Prostate gland (tissue), 2 donors: ENCODE results near the gene TMEM174.

Experiments
- POLR2A ChIP-seq: fragments of 450-650 bp; IDR thresholded peaks from one replicate; pipeline ENCODE4 v1.6.1; 2016; ENCODE audit warnings: antibody characterized with exemption, mild to moderate bottlenecking
- TF ChIP-seq, protein P1 (sequence below), 4 experiments: fragments of 200-600 bp in 2 of 4; fragments of 450-650 bp in 2 of 4; sonication (generic) in 2 of 4; IDR thresholded peaks; 1 replicate in 3 of 4; 2 replicates in 1 of 4; pipeline ENCODE4 v1.5.1; 2016 to 2019; ENCODE audit warnings: antibody characterized with exemption in 4 of 4, mild to moderate bottlenecking in 2 of 4, moderate library complexity in 2 of 4

DNA sequence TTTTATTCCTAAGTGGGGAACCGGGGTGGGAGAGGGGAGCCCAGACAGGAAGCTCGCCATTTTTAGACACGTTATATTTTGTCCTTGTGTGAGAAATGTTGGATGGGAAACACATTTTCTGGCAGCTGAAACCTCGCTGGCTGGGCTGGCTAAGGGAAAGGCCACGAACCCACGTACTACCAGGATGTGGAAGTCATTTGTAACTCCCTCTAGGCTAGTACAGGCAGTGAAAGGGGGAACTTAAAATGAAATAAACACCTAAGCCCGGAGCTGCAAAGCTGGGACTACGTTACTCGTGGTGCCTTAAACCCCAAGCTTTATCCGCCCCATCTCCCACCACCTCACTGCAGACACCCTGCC lies 42.5 kb downstream of the TMEM174 start:
- TF ChIP-seq, protein P1, sequence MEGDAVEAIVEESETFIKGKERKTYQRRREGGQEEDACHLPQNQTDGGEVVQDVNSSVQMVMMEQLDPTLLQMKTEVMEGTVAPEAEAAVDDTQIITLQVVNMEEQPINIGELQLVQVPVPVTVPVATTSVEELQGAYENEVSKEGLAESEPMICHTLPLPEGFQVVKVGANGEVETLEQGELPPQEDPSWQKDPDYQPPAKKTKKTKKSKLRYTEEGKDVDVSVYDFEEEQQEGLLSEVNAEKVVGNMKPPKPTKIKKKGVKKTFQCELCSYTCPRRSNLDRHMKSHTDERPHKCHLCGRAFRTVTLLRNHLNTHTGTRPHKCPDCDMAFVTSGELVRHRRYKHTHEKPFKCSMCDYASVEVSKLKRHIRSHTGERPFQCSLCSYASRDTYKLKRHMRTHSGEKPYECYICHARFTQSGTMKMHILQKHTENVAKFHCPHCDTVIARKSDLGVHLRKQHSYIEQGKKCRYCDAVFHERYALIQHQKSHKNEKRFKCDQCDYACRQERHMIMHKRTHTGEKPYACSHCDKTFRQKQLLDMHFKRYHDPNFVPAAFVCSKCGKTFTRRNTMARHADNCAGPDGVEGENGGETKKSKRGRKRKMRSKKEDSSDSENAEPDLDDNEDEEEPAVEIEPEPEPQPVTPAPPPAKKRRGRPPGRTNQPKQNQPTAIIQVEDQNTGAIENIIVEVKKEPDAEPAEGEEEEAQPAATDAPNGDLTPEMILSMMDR (IDR thresholded peaks at IDR 0.05) = no peak
- TF ChIP-seq POLR2A = no peak
